Measurements from ENCODE around the gene RPL36.

Gene RPL36

GRCh38 chr19:5682107-5682482 is 8.0 kb upstream of the RPL36 start:
- Histone ChIP-seq H3K79me2 (ENCODE audit: insufficient read depth, low read depth) (no peaks in the 10 kb centered on the region), H3K36me3 (ENCODE audit: insufficient read depth) (no peaks in the 10 kb centered on the region), H3K4me3 (IDR thresholded peaks at IDR 0.05; ENCODE audit: insufficient read depth, low read depth, low read length) (no peak overlapping the region), H3K9ac (no peak overlapping the region), H3K4me1 (ENCODE audit: low read depth, poor library complexity, severe bottlenecking) (peaks cover 12% of the 10 kb centered on the region), H3K4me2 (no peak overlapping the region), H3K27me3 (ENCODE audit: insufficient read depth, low read depth) (peaks cover 3% of the 10 kb centered on the region; the same call in 1 of the 2 replicates), H4K20me1 (ENCODE audit: insufficient read depth) (no peaks in the 10 kb centered on the region), H3K27ac (no peak overlapping the region), H2AFZ (ENCODE audit: low read depth) (no peak overlapping the region)
- no peak for TF ChIP-seq CTCF (conservative IDR thresholded peaks at IDR 0.05; ENCODE audit: low read depth, low read length)

- Histone ChIP-seq H3K4me2 (no peak overlapping the region), H3K4me3 (IDR thresholded peaks at IDR 0.05; ENCODE audit: insufficient read depth, low read depth, low read length) (no peak overlapping the region), H3K9ac (no peak overlapping the region), H3K36me3 (ENCODE audit: insufficient read depth) (no peaks in the 10 kb centered on the region), H2AFZ (ENCODE audit: low read depth) (no peak overlapping the region), H3K27ac (no peak overlapping the region), H3K4me1 (ENCODE audit: low read depth, poor library complexity, severe bottlenecking) (peaks cover 12% of the 10 kb centered on the region), H3K27me3 (ENCODE audit: insufficient read depth, low read depth) (peaks cover 3% of the 10 kb centered on the region; the same call in 1 of the 2 replicates), H3K79me2 (ENCODE audit: insufficient read depth, low read depth) (no peaks in the 10 kb centered on the region), H4K20me1 (ENCODE audit: insufficient read depth) (no peaks in the 10 kb centered on the region)
- TF ChIP-seq CTCF (conservative IDR thresholded peaks at IDR 0.05; ENCODE audit: low read depth, low read length), result no peak
Observed at GRCh38 chr19:5683177-5683886, 6.8 kb upstream of the RPL36 start.

- no peak for TF ChIP-seq CTCF (conservative IDR thresholded peaks at IDR 0.05; ENCODE audit: low read depth, low read length)
- H3K4me3 ChIP-seq (IDR thresholded peaks at IDR 0.05; ENCODE audit: insufficient read depth, low read depth, low read length), result no peak overlapping the region
- no peaks in the 10 kb centered on the region for H4K20me1 ChIP-seq (ENCODE audit: insufficient read depth)
- peaks cover 12% of the 10 kb centered on the region for H3K4me1 ChIP-seq (ENCODE audit: low read depth, poor library complexity, severe bottlenecking)
- no peak overlapping the region for H3K4me2 ChIP-seq
- H3K9ac ChIP-seq, result no peak overlapping the region
- no peak overlapping the region for H3K27ac ChIP-seq
- peaks cover 3% of the 10 kb centered on the region; the same call in 1 of the 2 replicates for H3K27me3 ChIP-seq (ENCODE audit: insufficient read depth, low read depth)
- no peaks in the 10 kb centered on the region for H3K36me3 ChIP-seq (ENCODE audit: insufficient read depth)
- no peaks in the 10 kb centered on the region for H3K79me2 ChIP-seq (ENCODE audit: insufficient read depth, low read depth)
- H2AFZ ChIP-seq (ENCODE audit: low read depth), result no peak overlapping the region
Observed at GRCh38 chr19:5684694-5685430, 5.2 kb upstream of the RPL36 start.

GRCh38 chr19:5686326-5686646 is 3.8 kb upstream of the RPL36 start:
- Histone ChIP-seq H3K27ac (no peak overlapping the region), H3K79me2 (ENCODE audit: insufficient read depth, low read depth) (peaks cover 12% of the 10 kb centered on the region)
- no peak for TF ChIP-seq CTCF (conservative IDR thresholded peaks at IDR 0.05; ENCODE audit: low read depth, low read length)

More at GRCh38 chr19:5686326-5686646, 3.8 kb upstream of the RPL36 start:
- Histone ChIP-seq H3K4me2 (peak overlapping the region; percentile 13; the same call in 1 of the 2 replicates), H4K20me1 (ENCODE audit: insufficient read depth) (no peaks in the 10 kb centered on the region), H2AFZ (ENCODE audit: low read depth) (peak overlapping the region; percentile 77; the same call in 1 of the 2 replicates), H3K4me1 (ENCODE audit: low read depth, poor library complexity, severe bottlenecking) (peaks cover 12% of the 10 kb centered on the region), H3K27me3 (ENCODE audit: insufficient read depth, low read depth) (peaks cover 3% of the 10 kb centered on the region; the same call in 1 of the 2 replicates), H3K9ac (peak overlapping the region; percentile 49; the same call in 1 of the 2 replicates), H3K36me3 (ENCODE audit: insufficient read depth) (no peaks in the 10 kb centered on the region), H3K4me3 (IDR thresholded peaks at IDR 0.05; ENCODE audit: insufficient read depth, low read depth, low read length) (no peak overlapping the region)
